CD4-positive, alpha-beta T cell treated with Interleukin-10 for 1 hour (primary cell): ENCODE results near the gene ANKAR.
"Not testable (repeated sequence)": the region's sequence is repeated elsewhere in the genome, so short reads cannot be mapped to it uniquely, and the experiment has no call there.

Source experiments
- DNase-seq: peaks from one replicate; pipeline ENCODE4 v3.0.0-alpha.2; 2020

ANKAR gene

GRCh38 chr2:189661148-189661956 lies 13.1 kb upstream of the ANKAR start, which contains the start of gene ASNSD1:
ASNSD1 (plus strand) TSS chr2:189661459; CDS start chr2:189666133, 4,674 bp downstream.
- DNase-seq: peak; percentile 99

DNA sequence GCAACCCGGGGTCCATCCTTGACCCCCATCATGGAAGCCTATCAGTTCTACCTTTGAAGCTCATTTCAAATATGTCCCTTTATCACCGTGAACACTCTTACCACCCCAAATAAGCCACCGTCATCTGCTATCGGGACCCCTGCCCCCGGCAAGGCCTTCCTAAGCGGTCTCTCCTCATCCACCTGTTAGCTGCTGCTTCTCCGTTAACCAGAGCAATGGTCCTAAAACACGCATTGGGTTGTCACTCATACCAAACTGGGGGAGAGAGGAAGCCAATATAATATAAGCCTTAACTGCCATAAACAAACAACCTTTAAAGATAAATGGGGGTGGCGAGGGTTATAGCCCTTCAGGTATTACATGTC lies 12.5 kb upstream of the ANKAR start:
- DNase-seq: no peak

DNA sequence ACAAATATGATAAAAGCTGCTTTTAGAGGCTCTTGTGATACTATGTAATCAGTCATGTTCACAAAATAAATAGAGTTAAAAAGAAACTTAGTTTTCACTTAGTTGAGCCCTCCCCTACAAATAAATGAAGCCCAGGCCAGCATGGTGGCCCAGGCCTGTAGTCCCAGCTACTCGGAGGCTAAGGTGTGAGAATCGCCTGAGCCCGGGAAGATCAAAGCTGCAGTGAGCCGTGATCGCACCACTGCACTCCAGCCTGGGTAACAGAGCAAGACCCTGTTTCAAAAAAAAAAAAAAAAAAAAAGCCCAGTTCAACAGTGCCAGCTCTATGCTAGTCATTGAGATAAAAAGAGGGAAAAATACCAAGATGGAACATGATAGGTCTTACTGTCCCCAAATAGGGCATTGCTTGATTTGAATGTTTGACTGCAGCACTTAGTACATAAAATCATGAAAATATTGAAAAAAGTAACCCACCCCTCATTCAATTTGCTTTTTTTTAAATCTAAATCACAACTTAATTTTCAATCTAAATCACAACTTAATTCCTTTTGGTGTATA lies 11.7 kb upstream of the ANKAR start:
- no peak for DNase-seq

DNA sequence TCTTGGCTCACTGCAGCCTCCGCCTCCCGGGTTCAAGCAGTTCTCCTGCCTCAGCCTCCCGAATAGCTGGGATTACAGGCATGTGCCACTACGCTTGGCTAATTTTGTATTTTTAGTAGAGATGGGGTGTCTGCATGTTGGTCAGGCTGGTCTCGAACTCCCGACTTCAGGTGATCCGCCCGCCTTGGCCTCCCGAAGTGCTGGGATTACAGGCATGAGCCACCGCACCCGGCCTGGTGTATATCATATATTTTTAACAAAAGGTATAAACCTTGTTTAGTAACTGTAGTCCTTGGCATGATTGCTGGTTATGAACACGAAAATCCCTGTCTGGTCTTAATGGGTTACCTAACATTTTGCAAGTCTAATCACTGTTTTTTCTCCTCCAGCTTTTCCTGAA lies 11.2 kb upstream of the ANKAR start:
- not testable (repeated sequence) for DNase-seq

- no peak for DNase-seq
These were observed 4.6 kb upstream of the ANKAR start for GRCh38 chr2:189669913-189670312.

DNA sequence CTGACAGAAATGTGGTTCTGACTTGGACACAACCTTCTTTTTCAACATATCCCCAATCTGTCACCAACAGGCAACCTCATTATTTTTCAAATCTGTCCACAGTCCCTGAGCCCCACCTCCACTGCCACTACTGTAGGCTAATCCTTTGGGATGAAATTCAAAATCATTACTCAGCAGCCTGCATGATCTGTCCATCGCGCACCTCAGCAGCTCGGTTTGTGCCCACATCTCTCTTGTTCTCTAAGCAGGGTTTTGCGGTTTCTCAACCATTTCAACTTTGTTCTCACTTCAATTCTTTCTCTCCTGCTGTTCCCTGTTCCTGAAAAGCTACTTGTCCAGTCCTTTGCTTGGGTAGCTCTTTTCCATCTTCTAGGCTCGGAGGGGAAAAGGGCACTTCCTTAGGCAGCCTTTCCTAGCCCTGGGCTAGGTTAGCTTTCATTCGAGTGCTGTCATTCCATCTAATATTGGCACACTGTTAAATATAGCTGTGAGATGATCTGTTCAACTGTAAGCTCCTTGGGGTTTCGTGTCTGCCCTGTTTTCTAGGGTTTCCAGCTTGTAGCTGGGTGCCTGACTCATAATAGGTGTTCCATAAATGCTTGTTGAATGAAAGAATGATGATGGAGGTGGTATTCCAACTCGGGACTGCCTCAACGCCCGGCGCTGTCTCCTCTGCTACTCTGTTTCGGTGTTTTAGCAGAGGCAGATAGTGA lies 653 bp upstream of the ANKAR start:
- DNase-seq: no peak

- no peak for DNase-seq
These were observed 2.0 kb downstream of the ANKAR start for GRCh38 chr2:189676471-189676870.

GRCh38 chr2:189679226-189679625 lies 4.8 kb downstream of the ANKAR start:
- no peak for DNase-seq

- no peak for DNase-seq
These were observed 6.7 kb downstream of the ANKAR start for GRCh38 chr2:189681203-189681602.

- DNase-seq: no peak
These were observed 7.4 kb downstream of the ANKAR start for GRCh38 chr2:189681903-189682302.

GRCh38 chr2:189683348-189683747 lies 8.9 kb downstream of the ANKAR start:
- no peak for DNase-seq

DNA sequence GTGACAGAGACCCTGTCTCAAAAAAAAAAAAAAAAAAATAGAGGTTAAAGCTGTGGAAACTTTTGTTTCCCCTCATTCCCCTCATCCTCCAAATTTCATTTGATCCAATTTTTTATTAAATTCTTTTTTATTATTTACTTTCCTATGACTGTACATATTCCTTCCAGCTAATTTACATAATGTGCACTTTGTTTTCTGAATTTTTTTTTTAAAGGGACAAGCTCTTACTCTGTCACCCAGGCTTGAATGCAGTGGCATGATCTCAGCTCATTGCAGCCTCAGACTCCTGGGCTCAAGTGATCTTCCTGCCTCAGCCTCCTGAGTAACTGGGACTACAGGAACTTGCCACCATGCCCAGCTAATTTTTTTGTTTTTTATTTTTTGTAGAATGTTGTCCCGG lies 10.3 kb downstream of the ANKAR start:
- DNase-seq: no peak

DNA sequence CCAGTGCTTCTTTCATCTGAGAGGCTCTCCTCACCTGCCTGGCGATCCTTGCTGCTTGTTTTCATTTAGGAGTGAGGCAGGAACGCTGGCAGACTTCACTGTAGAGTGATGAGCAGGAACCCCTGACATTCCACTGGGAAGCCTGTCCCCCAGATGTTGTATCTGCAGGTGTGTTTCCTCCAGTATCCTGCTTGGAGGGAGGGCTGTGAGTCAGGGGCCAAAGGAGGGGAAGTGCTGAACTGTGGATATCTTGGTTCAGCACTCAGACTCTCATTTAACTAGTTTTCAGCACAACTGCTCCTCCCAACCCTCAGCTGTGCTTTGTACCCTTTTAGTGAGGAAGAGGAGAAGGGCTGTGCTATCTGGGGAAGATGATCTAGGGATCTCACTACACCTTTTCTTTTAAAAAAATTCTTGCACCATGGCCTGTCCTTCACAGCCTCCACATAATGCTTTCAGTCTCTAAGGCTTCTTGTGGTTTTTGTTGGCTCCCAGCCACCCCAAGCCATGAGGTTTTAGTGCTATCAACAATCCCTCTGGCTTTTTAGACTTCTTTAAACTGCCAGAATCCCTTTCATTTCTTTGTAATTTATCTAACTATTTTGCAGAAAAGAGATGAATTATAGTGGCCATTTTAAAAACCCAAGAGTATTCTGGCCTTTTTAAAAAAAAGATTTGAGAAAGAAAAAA lies 11.2 kb downstream of the ANKAR start:
- peak; percentile 12 for DNase-seq

DNA sequence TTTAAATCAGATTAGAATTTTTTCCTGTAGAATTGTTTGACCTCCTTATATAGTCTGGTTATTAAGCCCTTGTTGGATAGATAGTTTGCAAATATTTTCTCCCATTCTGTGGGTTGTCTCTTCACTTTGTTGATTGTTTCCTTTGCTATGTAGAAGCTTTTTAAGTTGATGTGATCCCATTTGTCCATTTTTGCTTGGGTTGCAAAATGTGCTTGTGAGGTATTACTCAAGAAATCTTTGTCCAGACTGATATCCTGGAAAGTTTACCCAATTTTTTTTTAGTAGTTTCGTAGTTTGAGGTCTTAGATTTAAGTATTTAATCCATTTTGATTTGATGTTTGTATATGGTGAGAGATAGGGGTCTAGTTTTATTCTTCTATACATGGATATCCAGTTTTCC lies 13.3 kb downstream of the ANKAR start:
- not testable (repeated sequence) for DNase-seq

DNA sequence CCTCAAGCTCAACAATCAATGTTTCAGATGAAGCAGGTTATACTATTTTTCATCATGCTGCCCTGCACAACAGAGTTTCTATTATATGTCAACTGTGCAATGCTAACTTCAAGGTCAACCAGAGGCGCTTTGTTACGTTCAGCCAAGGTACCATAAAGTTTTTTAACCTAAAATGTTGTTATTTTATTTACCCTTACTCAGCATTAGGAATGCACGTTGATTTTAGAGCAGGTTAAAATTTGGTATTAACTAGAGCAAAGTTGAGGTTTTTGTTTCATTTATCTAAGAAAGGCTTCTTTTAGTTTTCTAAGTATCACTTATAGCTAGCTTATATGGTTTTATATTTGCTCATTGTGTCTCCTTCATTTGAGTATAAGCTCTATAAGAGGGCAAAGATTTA lies 21.8 kb downstream of the ANKAR start:
- DNase-seq: no peak

- DNase-seq: peak; percentile 69
These were observed 23.8 kb downstream of the ANKAR start for GRCh38 chr2:189698020-189698887.

- no peak for DNase-seq
These were observed 26.2 kb downstream of the ANKAR start for GRCh38 chr2:189700681-189701080.

DNA sequence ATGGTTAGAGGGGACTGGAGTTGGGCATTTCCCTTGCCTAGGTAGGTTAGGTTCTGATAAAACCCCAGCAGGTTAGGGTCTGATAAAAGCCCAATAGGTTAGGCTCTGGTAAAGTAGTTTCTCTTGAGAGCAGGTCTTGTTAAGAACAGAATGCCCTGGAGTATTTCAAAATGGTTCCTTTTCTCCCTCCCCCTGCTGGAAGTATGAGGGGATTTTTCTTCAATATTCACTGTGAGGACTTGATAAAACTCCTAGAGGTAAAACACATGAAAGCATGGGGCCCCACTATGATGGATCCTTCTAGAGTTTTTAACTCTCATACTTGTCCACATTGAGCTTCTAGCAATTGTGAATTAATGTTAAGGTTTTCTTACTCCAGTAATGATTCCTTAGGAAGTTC lies 27.6 kb downstream of the ANKAR start:
- DNase-seq: no peak

DNA sequence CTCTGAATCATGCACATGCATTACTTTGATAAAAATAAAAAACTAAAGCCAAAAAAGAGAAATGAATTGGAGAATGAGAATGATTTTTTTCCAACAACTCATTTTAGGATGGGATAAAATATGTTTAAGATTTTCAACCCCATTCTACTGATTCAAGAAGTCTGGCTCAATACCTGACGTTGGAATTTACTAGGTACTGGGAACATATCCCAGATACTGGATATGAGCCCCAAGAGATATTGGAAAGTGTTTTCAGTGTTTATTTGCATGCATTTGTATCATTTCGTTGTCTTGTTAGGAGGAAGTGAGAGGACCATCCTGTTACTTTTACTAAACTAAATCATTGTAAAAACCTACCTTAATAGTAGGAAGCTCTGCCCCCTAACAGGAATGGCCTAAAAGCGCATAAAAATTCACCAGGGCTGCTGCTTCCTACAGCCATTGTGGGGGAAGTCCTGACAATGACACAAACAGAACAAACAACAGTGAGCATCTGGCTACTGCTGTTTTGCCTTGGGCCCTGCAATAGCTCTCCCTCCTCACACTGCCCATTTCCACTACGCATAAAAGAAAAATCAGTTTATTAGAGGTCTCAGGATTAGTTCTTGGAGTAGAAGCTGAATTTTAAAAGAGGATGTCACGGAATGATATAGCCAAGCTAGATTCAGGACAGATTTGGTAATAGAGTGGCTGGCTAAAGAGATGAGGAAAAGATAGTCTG lies 35.2 kb downstream of the ANKAR start:
- DNase-seq: no peak

DNA sequence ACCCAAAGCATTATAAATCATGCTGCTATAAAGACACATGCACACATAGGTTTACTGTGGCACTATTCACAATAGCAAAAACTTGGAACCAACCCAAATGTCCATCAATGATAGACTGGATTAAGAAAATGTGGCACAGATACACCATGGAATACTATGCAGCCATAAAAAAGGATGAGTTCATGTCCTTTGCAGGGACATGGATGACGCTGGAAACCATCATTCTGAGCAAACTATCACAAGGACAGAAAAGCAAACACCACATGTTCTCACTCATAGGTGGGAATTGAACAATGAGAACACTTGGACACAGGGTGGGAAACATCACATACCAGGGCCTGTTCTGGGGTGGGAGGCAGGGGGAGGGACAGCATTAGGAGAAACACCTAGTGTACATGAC lies 43.1 kb downstream of the ANKAR start:
- not testable (repeated sequence) for DNase-seq

DNA sequence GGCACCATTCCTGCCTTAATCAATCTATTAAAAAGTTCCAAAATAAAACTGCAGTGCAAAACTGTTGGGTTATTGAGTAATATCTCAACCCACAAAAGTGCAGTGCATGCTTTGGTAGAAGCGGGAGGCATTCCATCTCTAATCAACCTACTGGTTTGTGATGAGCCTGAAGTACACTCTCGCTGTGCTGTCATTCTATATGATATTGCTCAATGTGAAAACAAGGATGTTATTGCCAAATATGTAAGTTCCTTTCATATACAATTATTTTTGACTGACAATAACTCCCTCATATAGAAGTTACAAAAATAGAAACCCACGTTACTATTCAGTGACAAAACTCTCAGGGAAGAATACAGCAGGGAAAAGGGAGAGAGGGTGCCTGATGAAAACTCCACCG lies 45.1 kb downstream of the ANKAR start:
- DNase-seq: no peak

DNA sequence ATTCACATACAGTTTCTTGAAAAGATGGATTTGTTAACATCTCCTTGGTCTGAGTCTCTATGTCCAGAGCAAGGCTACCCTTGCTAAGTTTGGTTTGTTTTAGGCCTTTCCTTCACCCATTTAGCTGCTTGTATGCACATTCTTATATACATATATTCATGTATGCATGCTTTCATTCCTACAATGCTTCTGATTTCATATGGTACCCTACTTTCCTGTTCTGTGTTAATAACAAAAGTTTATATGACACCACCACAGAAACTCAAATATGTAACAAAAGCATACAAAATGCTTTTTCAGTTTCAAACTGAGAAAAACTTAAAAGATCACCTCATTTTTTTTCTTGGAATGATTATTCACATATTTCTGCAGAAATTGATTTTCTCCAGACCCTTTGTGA lies 48.7 kb downstream of the ANKAR start:
- DNase-seq: no peak
